Umbilical cord (tissue), 2 donors: ENCODE data around the gene PRLH. TPM values are rescaled to one million over a fixed set of nuclear protein-coding genes. Genes with fewer than 3 reads are reported as not detected.
"Not testable (repeated sequence)": the region's sequence is repeated elsewhere in the genome, so short reads cannot be mapped to it uniquely, and the experiment has no call there.

Experiments
- DNase-seq: peaks from one replicate; pipeline ENCODE4 v3.0.0-alpha.2; 2015; ENCODE audit warnings: low spot score
- total RNA-seq: library from RNA; depleted of rRNA; stranded (reverse); fragments of >200 nt; gene quantifications from one replicate; pipeline ENCODE4 v1.2.3, GENCODE V29; 2014; ENCODE audit warnings: low replicate concordance; ENCODE audit not compliant: insufficient read depth

The PRLH gene
- total RNA-seq, 1 donor from 2014 or later = not detected

- peak; percentile 83 for DNase-seq
Observed at GRCh38 chr2:237581751-237582746, 15.7 kb downstream of the PRLH start.

GRCh38 chr2:237583385-237584295 lies 17.3 kb downstream of the PRLH start:
- DNase-seq = no peak

- DNase-seq = no peak
Observed at GRCh38 chr2:237585590-237586221, 19.3 kb downstream of the PRLH start.

GRCh38 chr2:237588044-237588696 lies 21.8 kb downstream of the PRLH start:
- DNase-seq = no peak

- DNase-seq = no peak
Observed at GRCh38 chr2:237590272-237591140, 24.1 kb downstream of the PRLH start, which contains the start of gene RAB17. RAB17 (minus strand) TSS chr2:237590734; CDS start chr2:237586154, 4,580 bp downstream.

GRCh38 chr2:237591141-237591881 lies 24.9 kb downstream of the PRLH start:
- no peak for DNase-seq

- DNase-seq = no peak
Observed at GRCh38 chr2:237592425-237592980, 26.1 kb downstream of the PRLH start.

GRCh38 chr2:237593036-237593435 lies 26.7 kb downstream of the PRLH start:
- DNase-seq = no peak

- no peak for DNase-seq
Observed at GRCh38 chr2:237593596-237594320, 27.4 kb downstream of the PRLH start.

- DNase-seq = peak; percentile 44
Observed at GRCh38 chr2:237594514-237594871, 28.1 kb downstream of the PRLH start.

- not testable (repeated sequence) for DNase-seq
Observed at GRCh38 chr2:237595829-237596519, 29.6 kb downstream of the PRLH start.

GRCh38 chr2:237596520-237597195 lies 30.3 kb downstream of the PRLH start:
- DNase-seq = no peak

- DNase-seq = no peak
Observed at GRCh38 chr2:237597196-237598145, 31.1 kb downstream of the PRLH start.

- DNase-seq = no peak
Observed at GRCh38 chr2:237598468-237599208, 32.3 kb downstream of the PRLH start.

GRCh38 chr2:237599465-237600110 lies 33.2 kb downstream of the PRLH start:
- no peak for DNase-seq
